AG09309 (cell line): ENCODE measurements around the gene CCDC93.

Experiments used
- DNase-seq: peaks from one replicate; pipeline ENCODE4 v3.0.0-alpha.2; 2010; ENCODE audit warnings: low read depth
- H3K4me3 ChIP-seq: 2 replicates; pipeline ENCODE4 v1.5.1; 2011; ENCODE audit warnings: mild to moderate bottlenecking, low read depth, low read length, moderate library complexity; ENCODE audit not compliant: control insufficient read depth
- TF ChIP-seq, protein P1 (sequence below): IDR thresholded peaks from 2 replicates; pipeline ENCODE4 v1.5.1; 2011; ENCODE audit warnings: mild to moderate bottlenecking, low read depth, low read length, inconsistent platforms; ENCODE audit not compliant: insufficient read depth, control insufficient read depth; ENCODE audit errors: missing control alignments

CCDC93 gene

DNA sequence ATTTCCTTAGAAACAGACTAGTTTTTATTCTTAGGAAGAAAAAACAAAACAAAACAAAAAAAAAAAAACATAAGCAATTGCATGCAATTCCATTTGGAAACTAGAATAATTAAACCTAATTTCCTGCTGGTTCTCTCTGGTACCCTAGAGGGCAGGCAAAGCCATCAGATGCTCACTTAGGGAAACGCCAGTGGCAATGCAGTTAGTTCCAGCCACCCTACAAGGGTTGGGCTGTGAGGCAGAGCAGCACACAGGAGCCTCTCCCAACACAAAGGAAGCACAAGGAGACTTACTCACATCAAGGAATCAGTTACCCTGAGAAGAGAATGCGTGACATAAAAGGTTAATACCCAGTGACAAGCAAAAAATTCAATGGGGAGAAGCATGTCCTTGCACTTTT, 28.8 kb downstream of the CCDC93 start:
- TF ChIP-seq, protein P1, sequence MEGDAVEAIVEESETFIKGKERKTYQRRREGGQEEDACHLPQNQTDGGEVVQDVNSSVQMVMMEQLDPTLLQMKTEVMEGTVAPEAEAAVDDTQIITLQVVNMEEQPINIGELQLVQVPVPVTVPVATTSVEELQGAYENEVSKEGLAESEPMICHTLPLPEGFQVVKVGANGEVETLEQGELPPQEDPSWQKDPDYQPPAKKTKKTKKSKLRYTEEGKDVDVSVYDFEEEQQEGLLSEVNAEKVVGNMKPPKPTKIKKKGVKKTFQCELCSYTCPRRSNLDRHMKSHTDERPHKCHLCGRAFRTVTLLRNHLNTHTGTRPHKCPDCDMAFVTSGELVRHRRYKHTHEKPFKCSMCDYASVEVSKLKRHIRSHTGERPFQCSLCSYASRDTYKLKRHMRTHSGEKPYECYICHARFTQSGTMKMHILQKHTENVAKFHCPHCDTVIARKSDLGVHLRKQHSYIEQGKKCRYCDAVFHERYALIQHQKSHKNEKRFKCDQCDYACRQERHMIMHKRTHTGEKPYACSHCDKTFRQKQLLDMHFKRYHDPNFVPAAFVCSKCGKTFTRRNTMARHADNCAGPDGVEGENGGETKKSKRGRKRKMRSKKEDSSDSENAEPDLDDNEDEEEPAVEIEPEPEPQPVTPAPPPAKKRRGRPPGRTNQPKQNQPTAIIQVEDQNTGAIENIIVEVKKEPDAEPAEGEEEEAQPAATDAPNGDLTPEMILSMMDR: no peak
- DNase-seq: no peak
- no peak overlapping the region for H3K4me3 ChIP-seq

DNA sequence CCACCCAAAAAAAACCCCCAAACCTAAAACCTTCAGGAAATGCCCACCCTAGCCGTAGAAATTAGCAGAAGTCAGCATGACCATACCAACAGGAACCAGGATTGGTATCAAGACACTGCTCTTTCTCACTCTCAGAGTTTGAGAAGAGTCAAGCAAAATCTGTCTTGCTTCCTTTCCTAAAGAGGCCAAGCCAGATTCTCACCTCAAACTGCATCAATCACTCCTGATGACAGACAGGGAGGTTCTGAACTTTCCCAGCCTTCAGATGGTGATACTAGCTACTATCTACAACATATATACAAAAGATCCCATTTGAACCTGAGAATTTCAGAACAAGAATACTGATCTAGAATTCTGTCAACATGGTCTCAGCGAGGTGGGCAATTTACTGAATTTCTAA, 29.7 kb downstream of the CCDC93 start:
- no peak overlapping the region for H3K4me3 ChIP-seq
- TF ChIP-seq, protein P1: no peak
- DNase-seq: no peak

- H3K4me3 ChIP-seq: no peak overlapping the region
- DNase-seq: no peak
- TF ChIP-seq, protein P1: no peak
Measured at GRCh38 chr2:117983040-117983439, 30.8 kb downstream of the CCDC93 start.

- no peak overlapping the region for H3K4me3 ChIP-seq
- TF ChIP-seq, protein P1: no peak
- DNase-seq: no peak
Measured at GRCh38 chr2:117982376-117983033, 31.4 kb downstream of the CCDC93 start.

- TF ChIP-seq, protein P1: no peak
- no peak overlapping the region for H3K4me3 ChIP-seq
- DNase-seq: no peak
Measured at GRCh38 chr2:117981810-117982209, 32.1 kb downstream of the CCDC93 start.

GRCh38 chr2:117980783-117981676, 32.8 kb downstream of the CCDC93 start:
- no peak overlapping the region for H3K4me3 ChIP-seq
- TF ChIP-seq, protein P1: no peak
- DNase-seq: peak; percentile 91
